ENCODE results near the gene RTN4RL1.

RTN4RL1 gene

GRCh38 chr17:1943436-1943831, 81.7 kb downstream of the RTN4RL1 start:
- no peak for DNase-seq

GRCh38 chr17:1942666-1943435, 82.3 kb downstream of the RTN4RL1 start:
- DNase-seq, result no peak

- DNase-seq, result no peak
Observed at GRCh38 chr17:1942066-1942365, 83.1 kb downstream of the RTN4RL1 start.

GRCh38 chr17:1941272-1942065, 83.7 kb downstream of the RTN4RL1 start:
- no peak for DNase-seq

GRCh38 chr17:1940810-1941185, 84.3 kb downstream of the RTN4RL1 start:
- no peak for DNase-seq

- DNase-seq, result no peak
Observed at GRCh38 chr17:1939981-1940809, 84.9 kb downstream of the RTN4RL1 start.

GRCh38 chr17:1937461-1937860, 87.7 kb downstream of the RTN4RL1 start:
- DNase-seq, result no peak

GRCh38 chr17:1936766-1937165, 88.4 kb downstream of the RTN4RL1 start:
- no peak for DNase-seq

- DNase-seq, result no peak
Observed at GRCh38 chr17:1934901-1935300, 90.2 kb downstream of the RTN4RL1 start.

GRCh38 chr17:1933875-1934715, 91.0 kb downstream of the RTN4RL1 start:
- no peak for DNase-seq

- no peak for DNase-seq
Observed at GRCh38 chr17:1931844-1932579, 93.1 kb downstream of the RTN4RL1 start.

GRCh38 chr17:1930337-1930645, 94.8 kb downstream of the RTN4RL1 start:
- no peak for DNase-seq

- no peak for DNase-seq
Observed at GRCh38 chr17:1928976-1929375, 96.2 kb downstream of the RTN4RL1 start.

GRCh38 chr17:1920948-1921351, 104.2 kb downstream of the RTN4RL1 start:
- DNase-seq, result no peak

GRCh38 chr17:1919201-1919600, 105.9 kb downstream of the RTN4RL1 start:
- no peak for DNase-seq

GRCh38 chr17:1918346-1919162, 106.6 kb downstream of the RTN4RL1 start:
- DNase-seq, result no peak

GRCh38 chr17:1916963-1917715, 108.0 kb downstream of the RTN4RL1 start:
- DNase-seq, result no peak

GRCh38 chr17:1916316-1916715, 108.8 kb downstream of the RTN4RL1 start:
- DNase-seq, result no peak

GRCh38 chr17:1915889-1916288, 109.2 kb downstream of the RTN4RL1 start:
- no peak for DNase-seq

- no peak for DNase-seq
Observed at GRCh38 chr17:1914661-1915083, 110.5 kb downstream of the RTN4RL1 start.

Measured in NCI-H526 treated with DMSO at 0.1 percent for 48 hours (cell line).